ENCODE measurements around the gene TMEM220.

Gene TMEM220

DNA sequence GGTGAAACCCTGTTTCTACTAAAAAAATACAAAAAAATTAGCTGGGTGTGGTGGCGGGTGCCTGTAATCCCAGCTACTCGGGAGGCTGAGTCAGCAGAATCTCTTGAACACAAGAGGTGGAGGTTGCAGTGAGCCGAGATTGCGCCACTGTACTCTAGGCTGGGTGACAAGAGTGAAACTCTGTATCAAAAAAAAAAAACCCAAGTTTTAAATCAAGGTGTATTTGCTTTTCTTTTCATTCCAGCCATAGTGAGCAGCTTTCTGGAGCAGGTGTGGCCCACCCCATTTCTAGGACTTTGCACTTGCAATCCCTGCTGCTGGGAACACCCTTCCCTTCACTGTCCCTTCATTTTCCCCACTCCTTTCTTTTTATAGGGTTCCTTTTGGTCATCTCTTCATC is 45.2 kb upstream of the TMEM220 start:
- no peak overlapping the region for H3K4me3 ChIP-seq (ENCODE audit: low read depth, low read length)
- TF ChIP-seq, protein P1, sequence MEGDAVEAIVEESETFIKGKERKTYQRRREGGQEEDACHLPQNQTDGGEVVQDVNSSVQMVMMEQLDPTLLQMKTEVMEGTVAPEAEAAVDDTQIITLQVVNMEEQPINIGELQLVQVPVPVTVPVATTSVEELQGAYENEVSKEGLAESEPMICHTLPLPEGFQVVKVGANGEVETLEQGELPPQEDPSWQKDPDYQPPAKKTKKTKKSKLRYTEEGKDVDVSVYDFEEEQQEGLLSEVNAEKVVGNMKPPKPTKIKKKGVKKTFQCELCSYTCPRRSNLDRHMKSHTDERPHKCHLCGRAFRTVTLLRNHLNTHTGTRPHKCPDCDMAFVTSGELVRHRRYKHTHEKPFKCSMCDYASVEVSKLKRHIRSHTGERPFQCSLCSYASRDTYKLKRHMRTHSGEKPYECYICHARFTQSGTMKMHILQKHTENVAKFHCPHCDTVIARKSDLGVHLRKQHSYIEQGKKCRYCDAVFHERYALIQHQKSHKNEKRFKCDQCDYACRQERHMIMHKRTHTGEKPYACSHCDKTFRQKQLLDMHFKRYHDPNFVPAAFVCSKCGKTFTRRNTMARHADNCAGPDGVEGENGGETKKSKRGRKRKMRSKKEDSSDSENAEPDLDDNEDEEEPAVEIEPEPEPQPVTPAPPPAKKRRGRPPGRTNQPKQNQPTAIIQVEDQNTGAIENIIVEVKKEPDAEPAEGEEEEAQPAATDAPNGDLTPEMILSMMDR (conservative IDR thresholded peaks at IDR 0.05; ENCODE audit: low read depth, low read length), result no peak
- DNase-seq (ENCODE audit: low read depth), result no peak

DNA sequence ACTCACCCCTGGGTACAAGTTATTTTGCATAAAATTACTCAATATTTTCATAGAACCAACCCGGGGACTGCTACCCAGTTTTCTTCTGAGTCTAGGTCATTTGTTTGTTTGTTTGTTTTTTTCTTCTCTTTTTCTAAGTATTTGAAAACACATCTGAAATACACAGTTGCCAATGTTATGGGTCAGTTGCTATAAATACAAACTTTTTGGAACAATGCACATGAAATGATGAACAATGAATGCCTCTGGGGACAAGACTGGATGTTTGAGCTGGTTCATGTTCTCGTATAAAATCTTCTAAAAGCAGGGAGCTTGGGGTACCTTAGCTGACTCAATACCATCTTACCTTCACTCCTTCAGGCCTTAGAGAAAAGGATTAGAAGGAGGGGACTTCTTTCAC is 43.6 kb upstream of the TMEM220 start:
- DNase-seq (ENCODE audit: low read depth), result no peak
- H3K4me3 ChIP-seq (ENCODE audit: low read depth, low read length), result no peak overlapping the region
- TF ChIP-seq, protein P1 (conservative IDR thresholded peaks at IDR 0.05; ENCODE audit: low read depth, low read length), result no peak

DNA sequence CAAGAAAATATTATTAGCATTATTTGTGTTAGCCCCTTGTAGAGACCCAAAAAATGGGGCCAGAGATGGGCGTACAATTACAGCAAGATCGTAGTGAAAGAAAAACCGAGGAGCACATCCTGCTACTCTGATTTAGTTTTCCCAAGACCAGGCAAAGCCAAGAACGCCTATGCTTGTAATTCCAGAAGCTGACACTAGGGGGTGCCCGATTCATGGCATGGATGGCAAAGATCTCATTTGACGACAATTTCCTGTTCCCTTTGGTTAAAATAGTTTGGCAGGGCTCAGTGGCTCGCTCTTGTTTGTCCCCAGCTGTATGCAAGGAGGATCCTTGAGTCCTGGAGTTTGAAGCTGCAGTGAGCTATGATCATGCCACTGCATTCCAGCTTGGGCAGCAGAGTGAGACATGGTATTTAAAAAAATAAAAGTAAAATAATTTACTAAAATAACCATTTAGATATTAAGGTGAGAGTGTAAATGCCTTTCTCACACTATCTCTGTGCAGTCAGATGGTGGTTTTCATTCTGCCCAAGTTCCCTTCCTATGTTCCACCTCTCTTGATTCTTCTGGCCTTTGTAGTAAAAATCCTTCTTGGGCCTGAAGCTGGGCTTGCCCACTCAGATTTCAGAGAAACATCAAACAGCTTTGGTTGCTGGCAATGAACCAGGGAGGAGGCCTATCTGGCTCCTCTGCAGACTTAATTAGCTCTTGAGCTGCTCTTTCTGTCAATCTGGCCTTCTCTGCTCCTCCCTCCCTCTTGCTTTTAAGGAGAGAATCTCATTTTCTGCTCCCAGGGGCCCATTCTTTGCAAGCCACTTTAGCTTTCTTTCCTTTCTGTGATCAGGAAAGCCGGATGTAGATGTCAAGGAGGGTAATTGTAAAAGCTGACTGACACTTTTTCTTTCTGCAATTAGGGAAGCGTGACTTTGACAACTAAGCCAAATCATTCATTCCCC is 42.9 kb upstream of the TMEM220 start:
- TF ChIP-seq, protein P1 (conservative IDR thresholded peaks at IDR 0.05; ENCODE audit: low read depth, low read length), result peak; percentile 71
- H3K4me3 ChIP-seq (ENCODE audit: low read depth, low read length), result no peak overlapping the region
- DNase-seq (ENCODE audit: low read depth), result peak; percentile 12

DNA sequence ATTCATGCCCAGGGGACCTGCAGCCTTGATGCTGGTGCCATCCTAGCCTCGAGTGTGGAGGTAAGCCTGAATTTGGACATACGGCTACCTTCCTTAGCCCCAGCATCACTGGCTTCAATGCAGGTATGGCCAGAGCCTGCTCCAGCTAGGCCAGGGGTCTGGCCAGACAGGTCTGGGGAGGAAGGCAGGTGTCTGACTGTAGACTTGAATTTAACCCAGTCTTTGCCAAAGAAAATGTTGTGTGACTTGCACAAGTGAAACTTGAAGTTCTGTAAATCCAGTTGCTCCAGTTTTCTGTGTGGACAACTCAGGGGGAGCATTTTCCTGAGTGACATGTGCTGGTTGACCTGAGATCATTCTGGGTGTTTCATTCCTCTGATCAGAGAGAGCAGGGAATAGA is 41.3 kb upstream of the TMEM220 start:
- DNase-seq (ENCODE audit: low read depth), result no peak
- no peak overlapping the region for H3K4me3 ChIP-seq (ENCODE audit: low read depth, low read length)
- TF ChIP-seq, protein P1 (conservative IDR thresholded peaks at IDR 0.05; ENCODE audit: low read depth, low read length), result no peak

DNA sequence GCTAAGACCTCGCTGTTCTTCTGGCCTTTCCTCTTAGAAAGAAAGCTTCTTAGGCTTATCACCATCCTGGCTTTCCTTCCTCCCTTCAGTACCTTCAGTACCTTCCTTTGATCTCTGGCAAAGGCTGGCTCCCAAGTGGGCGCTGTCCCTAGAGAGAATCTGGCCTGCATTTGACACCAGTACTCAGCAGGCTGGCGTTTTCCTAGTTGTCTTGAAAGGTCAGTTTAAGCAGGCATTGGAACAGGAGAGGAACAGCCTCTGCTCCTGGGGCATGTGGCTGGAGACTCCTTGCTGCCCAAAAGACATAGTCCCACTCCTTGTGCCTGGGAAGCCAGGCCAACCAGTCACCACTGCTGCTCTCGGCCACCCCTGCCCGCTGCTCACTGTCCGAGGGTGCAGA is 40.0 kb upstream of the TMEM220 start:
- DNase-seq (ENCODE audit: low read depth), result no peak
- TF ChIP-seq, protein P1 (conservative IDR thresholded peaks at IDR 0.05; ENCODE audit: low read depth, low read length), result no peak
- no peak overlapping the region for H3K4me3 ChIP-seq (ENCODE audit: low read depth, low read length)

DNA sequence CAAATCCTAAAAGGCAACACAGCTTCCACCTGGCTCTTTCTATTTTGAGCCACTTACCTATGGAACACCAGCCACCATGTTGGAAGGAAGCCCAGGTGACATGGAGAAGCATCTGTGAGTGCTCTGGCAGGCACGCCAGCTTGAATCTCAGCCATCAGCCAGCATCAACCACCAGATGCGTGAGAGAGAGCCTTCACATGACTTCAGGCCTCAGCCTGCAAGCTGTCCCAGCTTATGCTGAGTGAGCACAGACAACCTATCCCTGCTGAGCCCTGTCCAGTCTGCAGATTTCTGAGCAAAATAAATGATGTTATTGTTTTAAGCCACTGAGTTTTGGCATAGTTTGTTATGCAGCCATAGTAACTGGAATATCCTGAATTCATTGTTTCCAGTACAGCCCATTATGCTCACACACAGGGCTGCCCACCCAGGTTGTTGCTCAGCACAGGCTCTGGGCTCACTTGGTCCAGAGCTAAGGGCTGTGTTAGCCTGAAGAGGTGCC is 39.0 kb upstream of the TMEM220 start:
- no peak overlapping the region for H3K4me3 ChIP-seq (ENCODE audit: low read depth, low read length)
- TF ChIP-seq, protein P1 (conservative IDR thresholded peaks at IDR 0.05; ENCODE audit: low read depth, low read length), result no peak
- no peak for DNase-seq (ENCODE audit: low read depth)

All from choroid plexus epithelial cell (primary cell).